ENCODE data around the gene KRTAP5-5. TPM values are rescaled to one million over a fixed set of nuclear protein-coding genes. Genes with fewer than 3 reads are reported as not detected.

KRTAP5-5 gene
- total and polyA plus RNA-seq, 2 experiments from 2014 or later: not detected

GRCh38 chr11:1670905-1671371 lies 41.4 kb downstream of the KRTAP5-5 start (continued):
- TF ChIP-seq ZNF331 (CRISPR knock-in tag; IDR thresholded peaks at IDR 0.05; ENCODE audit: low read depth) (no peak), POLR2AphosphoS5 (IDR thresholded peaks at IDR 0.05; ENCODE audit: low read depth) (no peak), ZNF114 (CRISPR knock-in tag; IDR thresholded peaks at IDR 0.05) (no peak)

DNA sequence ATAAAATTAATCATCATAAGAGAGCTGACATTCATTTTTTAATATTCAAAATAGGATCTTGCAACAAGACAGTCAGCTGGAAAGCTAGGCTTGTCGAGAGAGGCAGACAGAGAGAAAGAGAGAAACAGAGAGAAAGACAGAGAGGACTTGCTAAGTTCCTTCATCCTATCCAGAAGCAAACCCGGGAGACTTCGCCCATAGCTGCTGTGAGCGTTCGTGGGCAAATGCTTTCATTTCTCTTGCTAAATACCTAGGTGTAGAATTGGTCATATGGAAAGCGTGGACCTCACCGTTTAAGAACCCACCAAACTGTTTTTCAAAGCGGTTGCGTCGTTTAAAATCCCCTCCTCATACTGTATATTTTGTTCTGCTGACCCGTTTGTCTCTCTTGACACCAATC lies 42.1 kb downstream of the KRTAP5-5 start:
- Histone ChIP-seq H3K4me1 (ENCODE audit: insufficient read depth) (no peaks in the 10 kb centered on the region), H3K4me3 (no peak overlapping the region), H3K36me3 (ENCODE audit: insufficient read depth) (no peaks in the 10 kb centered on the region), H4K20me1 (replicated peaks; ENCODE audit: insufficient read depth) (no peaks in the 10 kb centered on the region), H3K9me2 (ENCODE audit: insufficient read depth) (no peaks in the 10 kb centered on the region), H3F3A (replicated peaks; ENCODE audit: low read depth) (no peaks in the 10 kb centered on the region), H3K4me2 (no peak overlapping the region), H3K79me2 (replicated peaks; ENCODE audit: insufficient read depth) (no peaks in the 10 kb centered on the region), H3K27ac (ENCODE audit: low read depth) (no peak overlapping the region), H2AFZ (no peak overlapping the region), H3K27me3 (ENCODE audit: insufficient read depth) (no peaks in the 10 kb centered on the region)
- no peaks in the 10 kb centered on the region for H3K36me3 Mint-ChIP-seq (ENCODE audit: low read depth)
- ATAC-seq (no peak), DNase-seq (ENCODE audit: low spot score) (no peak)
- peaks cover 14% of the 10 kb centered on the region for H3K27me3 Mint-ChIP-seq (ENCODE audit: insufficient read depth, low read depth, poor library complexity)
- no peaks in the 10 kb centered on the region for H3K4me1 Mint-ChIP-seq
- TF ChIP-seq, protein P1, sequence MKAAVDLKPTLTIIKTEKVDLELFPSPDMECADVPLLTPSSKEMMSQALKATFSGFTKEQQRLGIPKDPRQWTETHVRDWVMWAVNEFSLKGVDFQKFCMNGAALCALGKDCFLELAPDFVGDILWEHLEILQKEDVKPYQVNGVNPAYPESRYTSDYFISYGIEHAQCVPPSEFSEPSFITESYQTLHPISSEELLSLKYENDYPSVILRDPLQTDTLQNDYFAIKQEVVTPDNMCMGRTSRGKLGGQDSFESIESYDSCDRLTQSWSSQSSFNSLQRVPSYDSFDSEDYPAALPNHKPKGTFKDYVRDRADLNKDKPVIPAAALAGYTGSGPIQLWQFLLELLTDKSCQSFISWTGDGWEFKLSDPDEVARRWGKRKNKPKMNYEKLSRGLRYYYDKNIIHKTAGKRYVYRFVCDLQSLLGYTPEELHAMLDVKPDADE (IDR thresholded peaks at IDR 0.05): no peak
- TF ChIP-seq NANOG (IDR thresholded peaks at IDR 0.05; ENCODE audit: borderline replicate concordance) (no peak), ZNF331 (CRISPR knock-in tag; IDR thresholded peaks at IDR 0.05; ENCODE audit: low read depth) (no peak), JUNB (IDR thresholded peaks at IDR 0.05; ENCODE audit: unreplicated experiment) (no peak), ZNF114 (CRISPR knock-in tag; IDR thresholded peaks at IDR 0.05) (no peak), STAT1 (IDR thresholded peaks at IDR 0.05; ENCODE audit: unreplicated experiment) (no peak), REST (IDR thresholded peaks at IDR 0.05; ENCODE audit: unreplicated experiment) (no peak)
- TF ChIP-seq, protein P2, sequence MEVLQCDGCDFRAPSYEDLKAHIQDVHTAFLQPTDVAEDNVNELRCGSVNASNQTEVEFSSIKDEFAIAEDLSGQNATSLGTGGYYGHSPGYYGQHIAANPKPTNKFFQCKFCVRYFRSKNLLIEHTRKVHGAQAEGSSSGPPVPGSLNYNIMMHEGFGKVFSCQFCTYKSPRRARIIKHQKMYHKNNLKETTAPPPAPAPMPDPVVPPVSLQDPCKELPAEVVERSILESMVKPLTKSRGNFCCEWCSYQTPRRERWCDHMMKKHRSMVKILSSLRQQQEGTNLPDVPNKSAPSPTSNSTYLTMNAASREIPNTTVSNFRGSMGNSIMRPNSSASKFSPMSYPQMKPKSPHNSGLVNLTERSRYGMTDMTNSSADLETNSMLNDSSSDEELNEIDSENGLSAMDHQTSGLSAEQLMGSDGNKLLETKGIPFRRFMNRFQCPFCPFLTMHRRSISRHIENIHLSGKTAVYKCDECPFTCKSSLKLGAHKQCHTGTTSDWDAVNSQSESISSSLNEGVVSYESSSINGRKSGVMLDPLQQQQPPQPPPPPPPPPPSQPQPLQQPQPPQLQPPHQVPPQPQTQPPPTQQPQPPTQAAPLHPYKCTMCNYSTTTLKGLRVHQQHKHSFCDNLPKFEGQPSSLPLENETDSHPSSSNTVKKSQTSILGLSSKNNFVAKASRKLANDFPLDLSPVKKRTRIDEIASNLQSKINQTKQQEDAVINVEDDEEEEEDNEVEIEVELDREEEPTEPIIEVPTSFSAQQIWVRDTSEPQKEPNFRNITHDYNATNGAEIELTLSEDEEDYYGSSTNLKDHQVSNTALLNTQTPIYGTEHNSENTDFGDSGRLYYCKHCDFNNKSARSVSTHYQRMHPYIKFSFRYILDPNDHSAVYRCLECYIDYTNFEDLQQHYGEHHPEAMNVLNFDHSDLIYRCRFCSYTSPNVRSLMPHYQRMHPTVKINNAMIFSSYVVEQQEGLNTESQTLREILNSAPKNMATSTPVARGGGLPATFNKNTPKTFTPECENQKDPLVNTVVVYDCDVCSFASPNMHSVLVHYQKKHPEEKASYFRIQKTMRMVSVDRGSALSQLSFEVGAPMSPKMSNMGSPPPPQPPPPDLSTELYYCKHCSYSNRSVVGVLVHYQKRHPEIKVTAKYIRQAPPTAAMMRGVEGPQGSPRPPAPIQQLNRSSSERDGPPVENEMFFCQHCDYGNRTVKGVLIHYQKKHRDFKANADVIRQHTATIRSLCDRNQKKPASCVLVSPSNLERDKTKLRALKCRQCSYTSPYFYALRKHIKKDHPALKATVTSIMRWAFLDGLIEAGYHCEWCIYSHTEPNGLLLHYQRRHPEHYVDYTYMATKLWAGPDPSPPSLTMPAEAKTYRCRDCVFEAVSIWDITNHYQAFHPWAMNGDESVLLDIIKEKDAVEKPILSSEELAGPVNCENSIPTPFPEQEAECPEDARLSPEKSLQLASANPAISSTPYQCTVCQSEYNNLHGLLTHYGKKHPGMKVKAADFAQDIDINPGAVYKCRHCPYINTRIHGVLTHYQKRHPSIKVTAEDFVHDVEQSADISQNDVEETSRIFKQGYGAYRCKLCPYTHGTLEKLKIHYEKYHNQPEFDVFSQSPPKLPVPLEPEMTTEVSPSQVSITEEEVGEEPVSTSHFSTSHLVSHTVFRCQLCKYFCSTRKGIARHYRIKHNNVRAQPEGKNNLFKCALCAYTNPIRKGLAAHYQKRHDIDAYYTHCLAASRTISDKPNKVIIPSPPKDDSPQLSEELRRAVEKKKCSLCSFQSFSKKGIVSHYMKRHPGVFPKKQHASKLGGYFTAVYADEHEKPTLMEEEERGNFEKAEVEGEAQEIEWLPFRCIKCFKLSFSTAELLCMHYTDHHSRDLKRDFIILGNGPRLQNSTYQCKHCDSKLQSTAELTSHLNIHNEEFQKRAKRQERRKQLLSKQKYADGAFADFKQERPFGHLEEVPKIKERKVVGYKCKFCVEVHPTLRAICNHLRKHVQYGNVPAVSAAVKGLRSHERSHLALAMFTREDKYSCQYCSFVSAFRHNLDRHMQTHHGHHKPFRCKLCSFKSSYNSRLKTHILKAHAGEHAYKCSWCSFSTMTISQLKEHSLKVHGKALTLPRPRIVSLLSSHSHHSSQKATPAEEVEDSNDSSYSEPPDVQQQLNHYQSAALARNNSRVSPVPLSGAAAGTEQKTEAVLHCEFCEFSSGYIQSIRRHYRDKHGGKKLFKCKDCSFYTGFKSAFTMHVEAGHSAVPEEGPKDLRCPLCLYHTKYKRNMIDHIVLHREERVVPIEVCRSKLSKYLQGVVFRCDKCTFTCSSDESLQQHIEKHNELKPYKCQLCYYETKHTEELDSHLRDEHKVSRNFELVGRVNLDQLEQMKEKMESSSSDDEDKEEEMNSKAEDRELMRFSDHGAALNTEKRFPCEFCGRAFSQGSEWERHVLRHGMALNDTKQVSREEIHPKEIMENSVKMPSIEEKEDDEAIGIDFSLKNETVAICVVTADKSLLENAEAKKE (CRISPR knock-in tag; IDR thresholded peaks at IDR 0.05): no peak
- H3K27ac Mint-ChIP-seq: no peak overlapping the region
- H3K9me3 Mint-ChIP-seq: no peaks in the 10 kb centered on the region
- H3K4me3 Mint-ChIP-seq: no peak overlapping the region
